Panc1 (cell line): Measurements from ENCODE around the gene KLHL41. TPM values are rescaled to one million over a fixed set of nuclear protein-coding genes. Genes with fewer than 3 reads are reported as not detected.
"Not testable (repeated sequence)": the region's sequence is repeated elsewhere in the genome, so short reads cannot be mapped to it uniquely, and the experiment has no call there.

ENCODE experiments used
- ATAC-seq: fragments of 200-7000 bp; cut with Tn5 transposase; 2 replicates; pipeline ENCODE4 v1.9.1; 2020; ENCODE audit warnings: mild to moderate bottlenecking, moderate library complexity
- BruUV-seq: library from RNA; stranded (reverse); fragments of 400-500 nt; replicated peaks from 2 replicates; lab custom pipeline; 2021; lab: Mats Ljungman, UMichigan
- CTCF ChIA-PET: fragments of 300-600 bp; sonication (Branson Sonifier 250); formaldehyde crosslinking; loops from one replicate; lab custom pipeline; 2022; ENCODE audit warnings: antibody characterized with exemption; lab: Charles Lee
- POLR2A ChIA-PET: fragments of 300-600 bp; sonication (Branson Sonifier 250); formaldehyde crosslinking; loops from one replicate; lab custom pipeline; 2022; ENCODE audit warnings: antibody characterized with exemption; lab: Charles Lee
- DNase-seq: peaks from one replicate; pipeline ENCODE4 v3.0.0-alpha.2; 2010; ENCODE audit warnings: low read depth, low spot score
- H3K27ac ChIP-seq: 2 replicates; pipeline ENCODE4 v1.5.1; 2011; ENCODE audit warnings: mild to moderate bottlenecking, low read length, inconsistent platforms
- H3K27me3 ChIP-seq: fragments of 200-500 bp; sonication (Bioruptor generic); 2 replicates; pipeline ENCODE4 v1.6.0; 2014; ENCODE audit warnings: low read length, inconsistent platforms; ENCODE audit not compliant: control insufficient read depth, insufficient read depth
- H3K36me3 ChIP-seq: fragments of 200-500 bp; sonication (Bioruptor generic); 2 replicates; pipeline ENCODE4 v1.5.1; 2014; ENCODE audit warnings: inconsistent platforms, mild to moderate bottlenecking, low read length, moderate library complexity; ENCODE audit not compliant: control insufficient read depth, insufficient read depth
- H3K4me1 ChIP-seq: 2 replicates; pipeline ENCODE4 v1.5.1; 2011; ENCODE audit warnings: inconsistent platforms, mild to moderate bottlenecking, low read length, moderate library complexity; ENCODE audit not compliant: control insufficient read depth, insufficient read depth
- H3K4me3 ChIP-seq, 2 experiments: 2 replicates each; pipeline ENCODE4 v1.5.1; 2011 to 2012; ENCODE audit warnings: low read depth in 2 of 2, low read length in 2 of 2, mild to moderate bottlenecking in 2 of 2, inconsistent platforms in 1 of 2, moderate library complexity in 1 of 2
- H3K9me3 ChIP-seq: fragments of 200-500 bp; sonication (Bioruptor generic); 2 replicates; pipeline ENCODE4 v1.5.1; 2014; ENCODE audit warnings: low read depth, mild to moderate bottlenecking, inconsistent platforms, low read length, moderate library complexity; ENCODE audit not compliant: control insufficient read depth, insufficient read depth
- POLR2AphosphoS5 ChIP-seq: IDR thresholded peaks from 2 replicates; pipeline ENCODE4 v1.6.1; 2012; ENCODE audit warnings: mild to moderate bottlenecking, low read depth, low read length, moderate library complexity
- SIN3A ChIP-seq: IDR thresholded peaks from 2 replicates; pipeline ENCODE4 v1.6.1; 2012; ENCODE audit warnings: low read depth, mild to moderate bottlenecking, low read length, moderate library complexity, borderline replicate concordance; ENCODE audit not compliant: insufficient read depth
- TCF7L2 ChIP-seq: IDR thresholded peaks from 2 replicates; pipeline ENCODE4 v1.6.1; 2011; ENCODE audit warnings: mild to moderate bottlenecking, low read depth, low read length, inconsistent platforms
- in situ Hi-C: cut with HindIII; loops from 2 replicates; pipeline ENCODE4 v1.10.0; 2016; ENCODE audit warnings: low sequenced_read_pairs, low pct_unique_long_range_greater_than_20kb
- intact Hi-C: fragments of 100-400 bp; cut with micrococcal nuclease; formaldehyde crosslinking; loops from one replicate; pipeline ENCODE4 v1.10.0; 2022; ENCODE audit not compliant: unreplicated experiment
- total RNA-seq: library from RNA; stranded (reverse); gene quantifications from one replicate; pipeline ENCODE4 v1.2.1, GENCODE V29; 2021; ENCODE audit not compliant: unreplicated experiment
- TF ChIP-seq, protein P1 (sequence below): fragments of 450-650 bp; IDR thresholded peaks from 2 replicates; pipeline ENCODE4 v1.5.1; 2017; ENCODE audit warnings: mild to moderate bottlenecking
- TF ChIP-seq, protein P2 (sequence below), 2 experiments: IDR thresholded peaks; 2 replicates each; pipeline ENCODE4 v1.6.1; 2011 to 2012; ENCODE audit warnings: low read depth in 2 of 2, control low read depth in 1 of 2, low read length in 1 of 2, mild to moderate bottlenecking in 1 of 2, moderate library complexity in 1 of 2; ENCODE audit not compliant: insufficient read depth in 1 of 2

KLHL41 gene
- total RNA-seq, 1 experiment from 2014 or later, result 0.72 TPM

DNA sequence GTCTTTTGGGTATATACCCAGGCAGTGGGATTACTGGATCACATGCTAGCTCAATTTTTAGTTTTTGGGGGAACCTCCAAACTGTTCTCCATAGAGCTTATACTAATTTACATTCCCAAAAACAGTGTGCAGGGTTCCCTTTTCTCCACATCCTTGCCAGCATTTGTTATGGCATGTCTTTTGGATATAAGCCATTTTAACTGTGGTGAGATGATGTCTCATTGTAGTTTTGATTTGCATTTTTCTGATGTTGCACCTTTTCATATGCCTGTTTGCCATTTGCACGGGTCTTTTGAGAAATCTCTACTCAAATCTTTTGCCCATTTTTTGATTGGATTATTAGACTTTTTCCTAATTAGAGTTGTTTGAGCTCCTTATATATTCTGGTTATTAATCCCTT is 56.2 kb downstream of the KLHL41 start:
- Histone ChIP-seq H3K4me3 (no peak overlapping the region), H3K27ac (no peak overlapping the region), H3K4me1 (no peaks in the 10 kb centered on the region), H3K36me3 (peaks cover 2% of the 10 kb centered on the region; the same call in 1 of the 2 replicates), H3K27me3 (no peaks in the 10 kb centered on the region), H3K9me3 (no peaks in the 10 kb centered on the region)
- no peak for TF ChIP-seq POLR2AphosphoS5
- TF ChIP-seq, protein P1, sequence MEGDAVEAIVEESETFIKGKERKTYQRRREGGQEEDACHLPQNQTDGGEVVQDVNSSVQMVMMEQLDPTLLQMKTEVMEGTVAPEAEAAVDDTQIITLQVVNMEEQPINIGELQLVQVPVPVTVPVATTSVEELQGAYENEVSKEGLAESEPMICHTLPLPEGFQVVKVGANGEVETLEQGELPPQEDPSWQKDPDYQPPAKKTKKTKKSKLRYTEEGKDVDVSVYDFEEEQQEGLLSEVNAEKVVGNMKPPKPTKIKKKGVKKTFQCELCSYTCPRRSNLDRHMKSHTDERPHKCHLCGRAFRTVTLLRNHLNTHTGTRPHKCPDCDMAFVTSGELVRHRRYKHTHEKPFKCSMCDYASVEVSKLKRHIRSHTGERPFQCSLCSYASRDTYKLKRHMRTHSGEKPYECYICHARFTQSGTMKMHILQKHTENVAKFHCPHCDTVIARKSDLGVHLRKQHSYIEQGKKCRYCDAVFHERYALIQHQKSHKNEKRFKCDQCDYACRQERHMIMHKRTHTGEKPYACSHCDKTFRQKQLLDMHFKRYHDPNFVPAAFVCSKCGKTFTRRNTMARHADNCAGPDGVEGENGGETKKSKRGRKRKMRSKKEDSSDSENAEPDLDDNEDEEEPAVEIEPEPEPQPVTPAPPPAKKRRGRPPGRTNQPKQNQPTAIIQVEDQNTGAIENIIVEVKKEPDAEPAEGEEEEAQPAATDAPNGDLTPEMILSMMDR, result no peak
- TF ChIP-seq SIN3A, result no peak
- TF ChIP-seq, protein P2, sequence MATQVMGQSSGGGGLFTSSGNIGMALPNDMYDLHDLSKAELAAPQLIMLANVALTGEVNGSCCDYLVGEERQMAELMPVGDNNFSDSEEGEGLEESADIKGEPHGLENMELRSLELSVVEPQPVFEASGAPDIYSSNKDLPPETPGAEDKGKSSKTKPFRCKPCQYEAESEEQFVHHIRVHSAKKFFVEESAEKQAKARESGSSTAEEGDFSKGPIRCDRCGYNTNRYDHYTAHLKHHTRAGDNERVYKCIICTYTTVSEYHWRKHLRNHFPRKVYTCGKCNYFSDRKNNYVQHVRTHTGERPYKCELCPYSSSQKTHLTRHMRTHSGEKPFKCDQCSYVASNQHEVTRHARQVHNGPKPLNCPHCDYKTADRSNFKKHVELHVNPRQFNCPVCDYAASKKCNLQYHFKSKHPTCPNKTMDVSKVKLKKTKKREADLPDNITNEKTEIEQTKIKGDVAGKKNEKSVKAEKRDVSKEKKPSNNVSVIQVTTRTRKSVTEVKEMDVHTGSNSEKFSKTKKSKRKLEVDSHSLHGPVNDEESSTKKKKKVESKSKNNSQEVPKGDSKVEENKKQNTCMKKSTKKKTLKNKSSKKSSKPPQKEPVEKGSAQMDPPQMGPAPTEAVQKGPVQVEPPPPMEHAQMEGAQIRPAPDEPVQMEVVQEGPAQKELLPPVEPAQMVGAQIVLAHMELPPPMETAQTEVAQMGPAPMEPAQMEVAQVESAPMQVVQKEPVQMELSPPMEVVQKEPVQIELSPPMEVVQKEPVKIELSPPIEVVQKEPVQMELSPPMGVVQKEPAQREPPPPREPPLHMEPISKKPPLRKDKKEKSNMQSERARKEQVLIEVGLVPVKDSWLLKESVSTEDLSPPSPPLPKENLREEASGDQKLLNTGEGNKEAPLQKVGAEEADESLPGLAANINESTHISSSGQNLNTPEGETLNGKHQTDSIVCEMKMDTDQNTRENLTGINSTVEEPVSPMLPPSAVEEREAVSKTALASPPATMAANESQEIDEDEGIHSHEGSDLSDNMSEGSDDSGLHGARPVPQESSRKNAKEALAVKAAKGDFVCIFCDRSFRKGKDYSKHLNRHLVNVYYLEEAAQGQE (IDR thresholded peaks at IDR 0.05; ENCODE audit: insufficient read depth in 1 of 2, low read depth in 2 of 2, low read length in 1 of 2), result no peak
- no peak for TF ChIP-seq TCF7L2
- POLR2A ChIA-PET, result no interaction called here
- CTCF ChIA-PET, result no interaction called here
- in situ Hi-C loops (no loop called here), intact Hi-C loops (no loop called here)
- DNase-seq (no peak), ATAC-seq (no peak)
- BruUV-seq, result no TSS peak

DNA sequence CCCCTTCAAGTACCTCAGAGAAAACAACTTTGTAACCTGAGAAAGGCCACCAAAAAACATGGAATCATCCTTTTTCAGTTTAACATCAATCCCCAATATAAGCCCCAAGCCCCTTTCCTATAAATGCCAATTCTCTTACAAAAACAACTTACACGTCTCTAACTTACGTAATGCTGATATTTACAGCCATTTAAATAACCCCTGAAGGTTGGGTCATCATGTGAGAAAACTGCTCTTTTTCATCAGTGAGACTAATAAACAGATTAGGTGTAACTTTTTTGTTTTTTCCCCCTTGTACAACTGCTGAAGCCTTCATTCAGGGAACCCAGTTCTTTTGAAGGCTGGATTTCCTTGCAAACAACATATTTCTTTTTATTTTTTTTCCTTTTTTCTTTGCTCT is 60.4 kb downstream of the KLHL41 start:
- no peak overlapping the region for H3K4me3 ChIP-seq
- ChIA-PET CTCF (no interaction called here), POLR2A (no interaction called here)
- H3K27ac ChIP-seq, result no peak overlapping the region
- intact Hi-C loops (no loop called here), in situ Hi-C loops (no loop called here)
- ATAC-seq (no peak), DNase-seq (no peak)
- no peaks in the 10 kb centered on the region for H3K27me3 ChIP-seq
- no peaks in the 10 kb centered on the region for H3K36me3 ChIP-seq
- no TSS peak for BruUV-seq
- TF ChIP-seq, protein P1, result no peak
- TF ChIP-seq POLR2AphosphoS5, result no peak
- no peak for TF ChIP-seq TCF7L2
- TF ChIP-seq, protein P2 (IDR thresholded peaks at IDR 0.05; ENCODE audit: insufficient read depth in 1 of 2, low read depth in 2 of 2, low read length in 1 of 2), result no peak
- no peak for TF ChIP-seq SIN3A
- peaks cover 13% of the 10 kb centered on the region; the same call in 1 of the 2 replicates for H3K4me1 ChIP-seq
- no peaks in the 10 kb centered on the region for H3K9me3 ChIP-seq

DNA sequence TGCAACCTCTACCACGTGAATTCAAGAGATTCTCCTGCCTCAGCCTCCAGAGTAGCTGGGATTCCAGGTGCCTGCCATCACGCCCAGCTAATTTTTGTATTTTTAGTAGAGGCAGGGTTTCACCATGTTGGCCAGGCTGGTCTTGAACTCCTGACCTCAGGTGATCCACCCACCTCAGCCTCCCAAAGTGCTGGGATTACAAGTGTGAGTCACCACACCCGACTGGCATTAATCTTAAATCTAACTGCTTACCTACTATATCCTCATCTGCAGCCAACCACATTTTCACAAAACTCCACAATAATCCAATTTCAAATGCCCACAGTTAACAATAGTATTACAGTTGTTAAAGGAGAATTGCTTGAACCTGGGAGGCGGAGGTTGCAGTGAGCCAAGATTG is 61.2 kb downstream of the KLHL41 start:
- intact Hi-C loops, H3K36me3 ChIP-seq, POLR2A ChIA-PET, CTCF ChIA-PET, BruUV-seq, in situ Hi-C loops, DNase-seq, ATAC-seq, H3K27ac ChIP-seq, H3K27me3 ChIP-seq, H3K9me3 ChIP-seq, H3K4me3 ChIP-seq: not testable (repeated sequence)
- H3K4me1 ChIP-seq, result peaks cover 13% of the 10 kb centered on the region; the same call in 1 of the 2 replicates
